Stimulated activated effector memory CD8-positive, alpha-beta T cell treated with anti-CD3 and anti-CD28 coated beads, Interleukin-12 subunit alpha, Interleukin-12 subunit beta, amount 100 ng/mL, for 72 hours (primary cell): ENCODE measurements around the gene ATP1A4.
"Not testable (repeated sequence)": the region's sequence is repeated elsewhere in the genome, so short reads cannot be mapped to it uniquely, and the experiment has no call there.

Source experiments
- ATAC-seq: fragments of 150-1000 bp; cut with Tn5 transposase; 2 replicates; pipeline ENCODE4 v1.10.0; 2021
- DNase-seq, 2 donors: peaks; one replicate each; pipeline ENCODE4 v3.0.0; 2021 to 2022; ENCODE audit warnings: low spot score in 2 of 2
- H3K27ac Mint-ChIP-seq: one replicate; pipeline ENCODE4 v1.8.0; 2022; ENCODE audit warnings: mild to moderate bottlenecking, mixed read lengths
- H3K36me3 Mint-ChIP-seq: one replicate; pipeline ENCODE4 v1.8.0; 2022; ENCODE audit warnings: mild to moderate bottlenecking, mixed read lengths
- H3K4me1 Mint-ChIP-seq: one replicate; pipeline ENCODE4 v1.8.0; 2022; ENCODE audit warnings: mixed read lengths
- H3K4me3 Mint-ChIP-seq: one replicate; pipeline ENCODE4 v1.8.0; 2022; ENCODE audit warnings: mild to moderate bottlenecking, mixed read lengths
- H3K9me3 Mint-ChIP-seq: one replicate; pipeline ENCODE4 v1.8.0; 2022; ENCODE audit warnings: mixed read lengths

Gene ATP1A4

GRCh38 chr1:160117300-160117699 lies 34.1 kb upstream of the ATP1A4 start:
- no peaks in the 10 kb centered on the region for H3K4me1 Mint-ChIP-seq
- DNase-seq (no peak), ATAC-seq (no peak)
- no peak overlapping the region for H3K4me3 Mint-ChIP-seq
- no peaks in the 10 kb centered on the region for H3K36me3 Mint-ChIP-seq
- H3K9me3 Mint-ChIP-seq: no peaks in the 10 kb centered on the region
- H3K27ac Mint-ChIP-seq: no peak overlapping the region

GRCh38 chr1:160117709-160118183 lies 33.7 kb upstream of the ATP1A4 start:
- Mint-ChIP-seq H3K9me3 (no peaks in the 10 kb centered on the region), H3K36me3 (no peaks in the 10 kb centered on the region), H3K4me3 (no peak overlapping the region), H3K27ac (no peak overlapping the region), H3K4me1 (no peaks in the 10 kb centered on the region)
- DNase-seq: no peak
- ATAC-seq: no peak

- ATAC-seq: no peak
- no peaks in the 10 kb centered on the region for H3K9me3 Mint-ChIP-seq
- DNase-seq: no peak
- no peak overlapping the region for H3K27ac Mint-ChIP-seq
- H3K4me1 Mint-ChIP-seq: no peaks in the 10 kb centered on the region
- no peaks in the 10 kb centered on the region for H3K36me3 Mint-ChIP-seq
- H3K4me3 Mint-ChIP-seq: no peak overlapping the region
Observed at GRCh38 chr1:160118928-160119327, 32.5 kb upstream of the ATP1A4 start.

GRCh38 chr1:160120797-160121196 lies 30.6 kb upstream of the ATP1A4 start:
- peak overlapping the region; percentile 63 for H3K27ac Mint-ChIP-seq

GRCh38 chr1:160121388-160121787 lies 30.0 kb upstream of the ATP1A4 start:
- Mint-ChIP-seq H3K36me3 (no peaks in the 10 kb centered on the region), H3K4me3 (no peak overlapping the region), H3K4me1 (no peaks in the 10 kb centered on the region), H3K9me3 (no peaks in the 10 kb centered on the region), H3K27ac (no peak overlapping the region)
- ATAC-seq (no peak), DNase-seq (no peak)

More at GRCh38 chr1:160120797-160121196, 30.6 kb upstream of the ATP1A4 start:
- H3K9me3 Mint-ChIP-seq: no peaks in the 10 kb centered on the region
- DNase-seq: no peak
- no peak for ATAC-seq
- no peaks in the 10 kb centered on the region for H3K4me1 Mint-ChIP-seq
- H3K36me3 Mint-ChIP-seq: no peaks in the 10 kb centered on the region
- no peak overlapping the region for H3K4me3 Mint-ChIP-seq

- DNase-seq: no peak
- H3K27ac Mint-ChIP-seq: no peak overlapping the region
- no peaks in the 10 kb centered on the region for H3K4me1 Mint-ChIP-seq
- ATAC-seq: no peak
- no peaks in the 10 kb centered on the region for H3K36me3 Mint-ChIP-seq
- H3K9me3 Mint-ChIP-seq: no peaks in the 10 kb centered on the region
- H3K4me3 Mint-ChIP-seq: no peak overlapping the region
Observed at GRCh38 chr1:160122978-160123495, 28.4 kb upstream of the ATP1A4 start.

- Mint-ChIP-seq H3K4me3 (no peak overlapping the region), H3K27ac (peak overlapping the region; percentile 23), H3K36me3 (no peaks in the 10 kb centered on the region), H3K9me3 (no peaks in the 10 kb centered on the region), H3K4me1 (no peaks in the 10 kb centered on the region)
- DNase-seq (no peak), ATAC-seq (no peak)
Observed at GRCh38 chr1:160123726-160124125, 27.7 kb upstream of the ATP1A4 start.

- no peaks in the 10 kb centered on the region for H3K9me3 Mint-ChIP-seq
- ATAC-seq: peak; percentile 20
- no peak overlapping the region for H3K4me3 Mint-ChIP-seq
- H3K36me3 Mint-ChIP-seq: no peaks in the 10 kb centered on the region
- H3K4me1 Mint-ChIP-seq: no peaks in the 10 kb centered on the region
- DNase-seq: no peak
- peak overlapping the region; percentile 23 for H3K27ac Mint-ChIP-seq
Observed at GRCh38 chr1:160124705-160125478, 26.5 kb upstream of the ATP1A4 start.

- no peak overlapping the region for H3K27ac Mint-ChIP-seq
- H3K36me3 Mint-ChIP-seq: no peaks in the 10 kb centered on the region
- DNase-seq (no peak), ATAC-seq (no peak)
- H3K9me3 Mint-ChIP-seq: no peaks in the 10 kb centered on the region
- H3K4me1 Mint-ChIP-seq: no peaks in the 10 kb centered on the region
- H3K4me3 Mint-ChIP-seq: no peak overlapping the region
Observed at GRCh38 chr1:160125746-160126145, 25.7 kb upstream of the ATP1A4 start.

- not testable (repeated sequence) for H3K4me3 Mint-ChIP-seq, H3K36me3 Mint-ChIP-seq, H3K27ac Mint-ChIP-seq, DNase-seq, H3K9me3 Mint-ChIP-seq, H3K4me1 Mint-ChIP-seq, ATAC-seq
Observed at GRCh38 chr1:160126342-160126741, 25.1 kb upstream of the ATP1A4 start.

GRCh38 chr1:160127381-160127780 lies 24.0 kb upstream of the ATP1A4 start:
- no peak overlapping the region for H3K4me3 Mint-ChIP-seq
- H3K9me3 Mint-ChIP-seq: no peaks in the 10 kb centered on the region
- no peaks in the 10 kb centered on the region for H3K4me1 Mint-ChIP-seq
- H3K36me3 Mint-ChIP-seq: no peaks in the 10 kb centered on the region
- DNase-seq (no peak), ATAC-seq (no peak)
- H3K27ac Mint-ChIP-seq: no peak overlapping the region

- H3K4me3 Mint-ChIP-seq: no peak overlapping the region
- H3K4me1 Mint-ChIP-seq: no peaks in the 10 kb centered on the region
- H3K36me3 Mint-ChIP-seq: no peaks in the 10 kb centered on the region
- ATAC-seq (no peak), DNase-seq (no peak)
- no peak overlapping the region for H3K27ac Mint-ChIP-seq
- no peaks in the 10 kb centered on the region for H3K9me3 Mint-ChIP-seq
Observed at GRCh38 chr1:160127865-160128523, 23.4 kb upstream of the ATP1A4 start.

GRCh38 chr1:160128636-160129035 lies 22.8 kb upstream of the ATP1A4 start:
- no peaks in the 10 kb centered on the region for H3K36me3 Mint-ChIP-seq
- no peaks in the 10 kb centered on the region for H3K4me1 Mint-ChIP-seq
- ATAC-seq: no peak

GRCh38 chr1:160129046-160129445 lies 22.4 kb upstream of the ATP1A4 start:
- no peak for DNase-seq
- ATAC-seq: no peak
- H3K27ac Mint-ChIP-seq: no peak overlapping the region
- H3K4me3 Mint-ChIP-seq: no peak overlapping the region
- H3K36me3 Mint-ChIP-seq: no peaks in the 10 kb centered on the region
- no peaks in the 10 kb centered on the region for H3K9me3 Mint-ChIP-seq
- H3K4me1 Mint-ChIP-seq: no peaks in the 10 kb centered on the region

More at GRCh38 chr1:160128636-160129035, 22.8 kb upstream of the ATP1A4 start:
- Mint-ChIP-seq H3K9me3 (no peaks in the 10 kb centered on the region), H3K27ac (no peak overlapping the region), H3K4me3 (no peak overlapping the region)
- DNase-seq: no peak

- ATAC-seq (no peak), DNase-seq (no peak)
- no peak overlapping the region for H3K27ac Mint-ChIP-seq
- no peaks in the 10 kb centered on the region for H3K36me3 Mint-ChIP-seq
- no peak overlapping the region for H3K4me3 Mint-ChIP-seq
- H3K4me1 Mint-ChIP-seq: no peaks in the 10 kb centered on the region
- H3K9me3 Mint-ChIP-seq: no peaks in the 10 kb centered on the region
Observed at GRCh38 chr1:160129558-160129957, 21.8 kb upstream of the ATP1A4 start.

- Mint-ChIP-seq H3K36me3 (no peaks in the 10 kb centered on the region), H3K4me3 (no peak overlapping the region), H3K27ac (no peak overlapping the region), H3K9me3 (no peaks in the 10 kb centered on the region), H3K4me1 (no peaks in the 10 kb centered on the region)
- ATAC-seq (no peak), DNase-seq (no peak)
Observed at GRCh38 chr1:160129966-160130365, 21.4 kb upstream of the ATP1A4 start.
